ENCODE data around the gene CLDN12. TPM values are rescaled to one million over a fixed set of nuclear protein-coding genes. Genes with fewer than 3 reads are reported as not detected.

CLDN12 gene
- total RNA-seq, 1 experiment from 2014 or later: 25.5 TPM

DNA sequence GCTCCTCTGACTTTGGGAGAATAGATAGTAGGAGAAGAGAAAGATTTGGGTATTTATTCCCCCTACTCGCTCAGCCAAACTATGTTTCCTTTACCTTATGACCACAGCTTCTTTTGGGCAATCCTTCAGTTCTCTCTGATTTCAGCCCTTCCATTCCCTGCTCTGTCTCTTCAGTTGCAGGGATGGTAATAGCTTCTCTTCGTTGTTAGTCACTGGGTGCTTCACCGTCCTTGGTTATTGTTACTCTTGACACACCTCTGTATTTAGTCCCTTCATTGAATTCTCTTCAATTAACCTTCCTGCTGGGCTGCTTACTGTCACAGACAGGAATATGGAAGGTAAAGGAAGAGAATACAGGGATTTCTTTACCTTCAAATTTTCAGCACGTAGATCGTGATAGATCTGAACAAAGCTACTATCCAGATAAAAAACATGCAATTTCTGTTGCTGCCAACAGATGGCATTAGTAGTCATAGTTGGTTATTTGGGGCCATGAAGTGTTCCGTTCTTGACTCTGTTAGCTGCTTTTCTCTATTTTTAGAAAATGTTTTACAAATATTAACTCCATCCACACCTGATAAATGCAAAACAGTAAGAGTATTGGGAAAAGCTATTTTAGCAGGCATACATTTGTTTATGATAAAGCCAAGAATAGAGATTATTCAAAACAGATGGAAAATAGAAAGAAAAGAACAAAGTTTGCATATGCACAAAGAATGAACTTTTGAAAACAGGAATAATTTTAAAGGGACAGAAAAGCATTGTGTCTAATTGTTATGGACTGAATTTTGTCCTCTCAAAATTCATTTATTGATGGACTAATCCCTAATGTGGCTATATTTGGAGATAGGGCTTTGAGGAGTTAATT is 52.1 kb downstream of the CLDN12 start:
- CTCF ChIA-PET: interaction anchor here (0.6 to 1.2 kb wide), 6 partner anchors 14 to 580 kb away, joined by 3 to 6 read pairs (median 4); no protein-coding TSS in a partner anchor
- Histone ChIP-seq H3K27me3 (ENCODE audit: control insufficient read depth, insufficient read depth, low read length) (peaks cover 2% of the 10 kb centered on the region; the same call in 1 of the 2 replicates), H3K27ac (ENCODE audit: low read length) (no peak overlapping the region), H3K36me3 (ENCODE audit: control insufficient read depth, insufficient read depth, low read length) (no peaks in the 10 kb centered on the region), H3K4me3 (ENCODE audit: low read depth in 2 of 2, low read length in 2 of 2) (peak overlapping the region in 1 of 2 experiments; percentile 7; a peak in 1 of 4 replicates), H3K4me1 (ENCODE audit: control insufficient read depth, insufficient read depth, low read length) (0 out of 2 replicates have a peak, but pooled peaks cover 4% of the 10 kb centered on the region), H3K9me3 (ENCODE audit: control insufficient read depth, insufficient read depth, low read depth, low read length) (no peaks in the 10 kb centered on the region)
- TF ChIP-seq, protein P1, sequence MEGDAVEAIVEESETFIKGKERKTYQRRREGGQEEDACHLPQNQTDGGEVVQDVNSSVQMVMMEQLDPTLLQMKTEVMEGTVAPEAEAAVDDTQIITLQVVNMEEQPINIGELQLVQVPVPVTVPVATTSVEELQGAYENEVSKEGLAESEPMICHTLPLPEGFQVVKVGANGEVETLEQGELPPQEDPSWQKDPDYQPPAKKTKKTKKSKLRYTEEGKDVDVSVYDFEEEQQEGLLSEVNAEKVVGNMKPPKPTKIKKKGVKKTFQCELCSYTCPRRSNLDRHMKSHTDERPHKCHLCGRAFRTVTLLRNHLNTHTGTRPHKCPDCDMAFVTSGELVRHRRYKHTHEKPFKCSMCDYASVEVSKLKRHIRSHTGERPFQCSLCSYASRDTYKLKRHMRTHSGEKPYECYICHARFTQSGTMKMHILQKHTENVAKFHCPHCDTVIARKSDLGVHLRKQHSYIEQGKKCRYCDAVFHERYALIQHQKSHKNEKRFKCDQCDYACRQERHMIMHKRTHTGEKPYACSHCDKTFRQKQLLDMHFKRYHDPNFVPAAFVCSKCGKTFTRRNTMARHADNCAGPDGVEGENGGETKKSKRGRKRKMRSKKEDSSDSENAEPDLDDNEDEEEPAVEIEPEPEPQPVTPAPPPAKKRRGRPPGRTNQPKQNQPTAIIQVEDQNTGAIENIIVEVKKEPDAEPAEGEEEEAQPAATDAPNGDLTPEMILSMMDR (IDR thresholded peaks at IDR 0.05): peak; percentile 72
- TF ChIP-seq TCF7L2 (IDR thresholded peaks at IDR 0.05; ENCODE audit: low read depth, low read length): no peak
- in situ Hi-C loops (cut with HindIII; ENCODE audit: low pct_unique_long_range_greater_than_20kb, low sequenced_read_pairs) (no loop called here), intact Hi-C loops (cut with micrococcal nuclease; ENCODE audit: unreplicated experiment) (loop anchor here (2.0 to 5.0 kb wide), 2 partner anchors 173 to 577 kb away; no protein-coding TSS in a partner anchor)
- POLR2A ChIA-PET: interaction anchor here (1.0 kb wide), 1 partner anchor 142 kb away, joined by 4 read pairs; no protein-coding TSS in a partner anchor
- no peak for DNase-seq (ENCODE audit: low read depth, low spot score)
- no TSS peak for BruUV-seq (replicated peaks)
- peak; percentile 86 for ATAC-seq

DNA sequence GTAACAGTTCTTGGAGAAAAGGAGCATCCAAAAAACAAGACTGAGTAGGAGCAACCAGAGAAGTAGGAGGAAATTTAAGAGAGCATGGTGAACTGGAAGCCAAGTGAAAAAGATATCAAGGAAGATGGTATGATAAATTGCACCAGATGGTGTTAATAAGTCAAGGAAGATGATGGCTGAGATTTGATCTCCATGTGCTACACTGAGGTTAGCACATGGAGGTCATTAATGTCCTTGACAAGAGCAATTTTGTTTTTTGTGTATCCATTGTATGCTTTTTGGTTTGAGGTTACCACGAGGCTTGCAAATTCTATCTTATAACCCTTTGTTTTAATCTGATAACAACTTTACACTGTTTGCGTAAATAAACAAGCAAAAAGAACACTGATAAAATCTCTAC is 54.8 kb downstream of the CLDN12 start:
- POLR2A ChIA-PET: no interaction called here
- intact Hi-C loops (cut with micrococcal nuclease; ENCODE audit: unreplicated experiment) (loop anchor here (5.0 kb wide), 1 partner anchor 574 kb away; no protein-coding TSS in a partner anchor), in situ Hi-C loops (cut with HindIII; ENCODE audit: low pct_unique_long_range_greater_than_20kb, low sequenced_read_pairs) (no loop called here)
- no TSS peak for BruUV-seq (replicated peaks)
- Histone ChIP-seq H3K4me3 (ENCODE audit: low read depth in 2 of 2, low read length in 2 of 2) (no peak overlapping the region), H3K27me3 (ENCODE audit: control insufficient read depth, insufficient read depth, low read length) (peaks cover 2% of the 10 kb centered on the region; the same call in 1 of the 2 replicates), H3K9me3 (ENCODE audit: control insufficient read depth, insufficient read depth, low read depth, low read length) (no peaks in the 10 kb centered on the region), H3K4me1 (ENCODE audit: control insufficient read depth, insufficient read depth, low read length) (0 out of 2 replicates have a peak, but pooled peaks cover 4% of the 10 kb centered on the region), H3K27ac (ENCODE audit: low read length) (no peak overlapping the region), H3K36me3 (ENCODE audit: control insufficient read depth, insufficient read depth, low read length) (no peaks in the 10 kb centered on the region)
- CTCF ChIA-PET: no interaction called here
- DNase-seq (ENCODE audit: low read depth, low spot score) (no peak), ATAC-seq (no peak)
- TF ChIP-seq SIN3A (IDR thresholded peaks at IDR 0.05; ENCODE audit: borderline replicate concordance, insufficient read depth, low read depth, low read length): no peak
- TF ChIP-seq, protein P2, sequence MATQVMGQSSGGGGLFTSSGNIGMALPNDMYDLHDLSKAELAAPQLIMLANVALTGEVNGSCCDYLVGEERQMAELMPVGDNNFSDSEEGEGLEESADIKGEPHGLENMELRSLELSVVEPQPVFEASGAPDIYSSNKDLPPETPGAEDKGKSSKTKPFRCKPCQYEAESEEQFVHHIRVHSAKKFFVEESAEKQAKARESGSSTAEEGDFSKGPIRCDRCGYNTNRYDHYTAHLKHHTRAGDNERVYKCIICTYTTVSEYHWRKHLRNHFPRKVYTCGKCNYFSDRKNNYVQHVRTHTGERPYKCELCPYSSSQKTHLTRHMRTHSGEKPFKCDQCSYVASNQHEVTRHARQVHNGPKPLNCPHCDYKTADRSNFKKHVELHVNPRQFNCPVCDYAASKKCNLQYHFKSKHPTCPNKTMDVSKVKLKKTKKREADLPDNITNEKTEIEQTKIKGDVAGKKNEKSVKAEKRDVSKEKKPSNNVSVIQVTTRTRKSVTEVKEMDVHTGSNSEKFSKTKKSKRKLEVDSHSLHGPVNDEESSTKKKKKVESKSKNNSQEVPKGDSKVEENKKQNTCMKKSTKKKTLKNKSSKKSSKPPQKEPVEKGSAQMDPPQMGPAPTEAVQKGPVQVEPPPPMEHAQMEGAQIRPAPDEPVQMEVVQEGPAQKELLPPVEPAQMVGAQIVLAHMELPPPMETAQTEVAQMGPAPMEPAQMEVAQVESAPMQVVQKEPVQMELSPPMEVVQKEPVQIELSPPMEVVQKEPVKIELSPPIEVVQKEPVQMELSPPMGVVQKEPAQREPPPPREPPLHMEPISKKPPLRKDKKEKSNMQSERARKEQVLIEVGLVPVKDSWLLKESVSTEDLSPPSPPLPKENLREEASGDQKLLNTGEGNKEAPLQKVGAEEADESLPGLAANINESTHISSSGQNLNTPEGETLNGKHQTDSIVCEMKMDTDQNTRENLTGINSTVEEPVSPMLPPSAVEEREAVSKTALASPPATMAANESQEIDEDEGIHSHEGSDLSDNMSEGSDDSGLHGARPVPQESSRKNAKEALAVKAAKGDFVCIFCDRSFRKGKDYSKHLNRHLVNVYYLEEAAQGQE (IDR thresholded peaks at IDR 0.05; ENCODE audit: insufficient read depth in 1 of 2, low read depth in 2 of 2, low read length in 1 of 2): no peak
- no peak for TF ChIP-seq POLR2AphosphoS5 (IDR thresholded peaks at IDR 0.05; ENCODE audit: low read depth, low read length)
- no peak for TF ChIP-seq TCF7L2 (IDR thresholded peaks at IDR 0.05; ENCODE audit: low read depth, low read length)
- TF ChIP-seq, protein P1 (IDR thresholded peaks at IDR 0.05): no peak
